Activated CD8-positive, alpha-beta memory T cell treated with anti-CD3 and anti-CD28 coated beads, Interleukin-2, amount 10 ng/mL, durations not matched to agents 7 days and 5 days (primary cell): ENCODE data around the gene ERICH4. TPM values are rescaled to one million over a fixed set of nuclear protein-coding genes. Genes with fewer than 3 reads are reported as not detected.
"Not testable (repeated sequence)": the region's sequence is repeated elsewhere in the genome, so short reads cannot be mapped to it uniquely, and the experiment has no call there.

Experiments
- ATAC-seq: fragments of 150-1000 bp; cut with Tn5 transposase; one replicate; pipeline ENCODE4 v1.10.0; 2021; ENCODE audit warnings: moderate library complexity
- CTCF ChIA-PET: fragments of 350-600 bp; sonication (Branson Sonifier 250); formaldehyde crosslinking; loops from one replicate; lab custom pipeline; 2021; ENCODE audit warnings: antibody characterized with exemption; lab: Charles Lee
- DNase-seq: peaks from one replicate; pipeline ENCODE4 v3.0.0-alpha.2; 2020
- H3K27ac Mint-ChIP-seq: one replicate; pipeline ENCODE4 v1.8.0; 2021; ENCODE audit warnings: mild to moderate bottlenecking, mixed read lengths
- H3K27me3 Mint-ChIP-seq: one replicate; pipeline ENCODE4 v1.8.0; 2021; ENCODE audit warnings: mixed read lengths
- H3K36me3 Mint-ChIP-seq: one replicate; pipeline ENCODE4 v1.8.0; 2021; ENCODE audit warnings: mild to moderate bottlenecking, mixed read lengths
- H3K4me1 Mint-ChIP-seq: one replicate; pipeline ENCODE4 v1.8.0; 2021; ENCODE audit warnings: mixed read lengths
- H3K4me3 Mint-ChIP-seq: one replicate; pipeline ENCODE4 v1.8.0; 2021; ENCODE audit warnings: mild to moderate bottlenecking, moderate library complexity, mixed read lengths
- H3K9me3 Mint-ChIP-seq: one replicate; pipeline ENCODE4 v1.8.0; 2022; ENCODE audit warnings: low read depth, mixed read lengths
- total RNA-seq, 2 experiments: library from RNA; stranded (reverse); gene quantifications; one replicate each; pipeline ENCODE4 v1.2.3, GENCODE V29; 2021

Gene ERICH4
- total RNA-seq, 2 experiments from 2014 or later: not detected

GRCh38 chr19:41478875-41479756 lies 36.2 kb downstream of the ERICH4 start:
- H3K4me1 Mint-ChIP-seq: no peaks in the 10 kb centered on the region
- DNase-seq (no peak), ATAC-seq (no peak)
- H3K9me3 Mint-ChIP-seq: no peaks in the 10 kb centered on the region
- H3K27me3 Mint-ChIP-seq: peaks cover 56% of the 10 kb centered on the region
- H3K4me3 Mint-ChIP-seq: no peak overlapping the region
- no peak overlapping the region for H3K27ac Mint-ChIP-seq
- CTCF ChIA-PET: interaction anchor here (0.9 to 1.4 kb wide), 2 partner anchors 30 to 228 kb away, joined by 3 read pairs; no protein-coding TSS in a partner anchor
- no peaks in the 10 kb centered on the region for H3K36me3 Mint-ChIP-seq

- ATAC-seq (no peak), DNase-seq (no peak)
- H3K4me1 Mint-ChIP-seq: no peaks in the 10 kb centered on the region
- H3K4me3 Mint-ChIP-seq: no peak overlapping the region
- peaks cover 61% of the 10 kb centered on the region for H3K27me3 Mint-ChIP-seq
- no peaks in the 10 kb centered on the region for H3K9me3 Mint-ChIP-seq
- CTCF ChIA-PET: interaction anchor here (1.4 kb wide), 1 partner anchor 227 kb away, joined by 3 read pairs; no protein-coding TSS in a partner anchor
- no peaks in the 10 kb centered on the region for H3K36me3 Mint-ChIP-seq
- H3K27ac Mint-ChIP-seq: no peak overlapping the region
Observed at GRCh38 chr19:41479757-41480191, 36.8 kb downstream of the ERICH4 start.

- no peak overlapping the region for H3K27ac Mint-ChIP-seq
- H3K4me1 Mint-ChIP-seq: no peaks in the 10 kb centered on the region
- ATAC-seq: no peak
- peaks cover 66% of the 10 kb centered on the region for H3K27me3 Mint-ChIP-seq
- no peak for DNase-seq
- no peaks in the 10 kb centered on the region for H3K36me3 Mint-ChIP-seq
- H3K9me3 Mint-ChIP-seq: no peaks in the 10 kb centered on the region
- CTCF ChIA-PET: interaction anchor here (1.4 kb wide), 1 partner anchor 226 kb away, joined by 3 read pairs; no protein-coding TSS in a partner anchor
- H3K4me3 Mint-ChIP-seq: no peak overlapping the region
Observed at GRCh38 chr19:41480336-41480735, 37.4 kb downstream of the ERICH4 start.

GRCh38 chr19:41484822-41485221 lies 41.9 kb downstream of the ERICH4 start:
- CTCF ChIA-PET: interaction anchor here (1.3 kb wide), 1 partner anchor 22 kb away, joined by 3 read pairs; no protein-coding TSS in a partner anchor
- ATAC-seq (no peak), DNase-seq (no peak)
- Mint-ChIP-seq H3K27me3 (peaks cover 72% of the 10 kb centered on the region), H3K4me1 (no peaks in the 10 kb centered on the region), H3K9me3 (no peaks in the 10 kb centered on the region), H3K27ac (no peak overlapping the region), H3K4me3 (no peak overlapping the region), H3K36me3 (no peaks in the 10 kb centered on the region)

GRCh38 chr19:41486953-41487352 lies 44.0 kb downstream of the ERICH4 start:
- not testable (repeated sequence) for ATAC-seq

GRCh38 chr19:41492843-41493242 lies 49.9 kb downstream of the ERICH4 start:
- ATAC-seq: no peak
- no peak for DNase-seq
- H3K27ac Mint-ChIP-seq: no peak overlapping the region
- H3K4me1 Mint-ChIP-seq: no peaks in the 10 kb centered on the region
- CTCF ChIA-PET: no interaction called here
- peaks cover 19% of the 10 kb centered on the region for H3K27me3 Mint-ChIP-seq
- no peaks in the 10 kb centered on the region for H3K36me3 Mint-ChIP-seq
- no peak overlapping the region for H3K4me3 Mint-ChIP-seq
- no peaks in the 10 kb centered on the region for H3K9me3 Mint-ChIP-seq

More at GRCh38 chr19:41486953-41487352, 44.0 kb downstream of the ERICH4 start:
- H3K27me3 Mint-ChIP-seq: peaks cover 58% of the 10 kb centered on the region
- H3K36me3 Mint-ChIP-seq, H3K27ac Mint-ChIP-seq, H3K4me3 Mint-ChIP-seq, DNase-seq, H3K9me3 Mint-ChIP-seq, CTCF ChIA-PET, H3K4me1 Mint-ChIP-seq: not testable (repeated sequence)

Other genes with a start within 250 kb of the ERICH4 start
- gene CYP2S1, start 249.9 kb upstream of the ERICH4 start, total RNA-seq: under 1 TPM in 1 of 2 experiments, not detected in 1; 0.19 TPM
- under 1 TPM; 0.05 to 0.29 TPM for gene AXL, start 223.9 kb upstream of the ERICH4 start, total RNA-seq
- gene HNRNPUL1, start 178.8 kb upstream of the ERICH4 start, total RNA-seq: 100 to 1,000 TPM; 342 to 348 TPM
- 10 to 100 TPM; 42.9 to 43.5 TPM for gene CCDC97, start 133.0 kb upstream of the ERICH4 start, total RNA-seq
- 100 to 1,000 TPM; 171 to 179 TPM for gene TGFB1, start 89.2 kb upstream of the ERICH4 start, total RNA-seq
- gene B9D2, start 79.0 kb upstream of the ERICH4 start, total RNA-seq: 1 to 10 TPM; 8.2 to 9.3 TPM
- gene TMEM91, start 66.6 kb upstream of the ERICH4 start, total RNA-seq: 1 to 10 TPM; 4.8 to 6.0 TPM
- gene EXOSC5, start 45.8 kb upstream of the ERICH4 start, total RNA-seq: 10 to 100 TPM; 24.4 to 36.0 TPM
- gene BCKDHA, start 45.3 kb upstream of the ERICH4 start, total RNA-seq: 10 to 100 TPM; 18.7 to 20.1 TPM
- 1 to 10 TPM; 3.2 TPM for gene B3GNT8, start 15.8 kb upstream of the ERICH4 start, total RNA-seq
- 10 to 100 TPM; 43.2 to 56.5 TPM for gene DMAC2, start 3.2 kb upstream of the ERICH4 start, total RNA-seq
- gene CEACAM21, start 133.0 kb downstream of the ERICH4 start, total RNA-seq: 10 to 100 TPM; 54.6 to 57.1 TPM
- gene CEACAM4, start 183.9 kb downstream of the ERICH4 start, total RNA-seq: not detected
- gene CEACAM7, start 245.1 kb downstream of the ERICH4 start, total RNA-seq: not detected